Upper lobe of right lung (tissue), 1 donor: Measurements from ENCODE around the gene PDCD6IP. TPM values are rescaled to one million over a fixed set of nuclear protein-coding genes. Genes with fewer than 3 reads are reported as not detected.
"Not testable (repeated sequence)": the region's sequence is repeated elsewhere in the genome, so short reads cannot be mapped to it uniquely, and the experiment has no call there.

Experiments
- ATAC-seq: fragments of 200-7000 bp; cut with Tn5 transposase; one replicate; pipeline ENCODE4 v1.9.1; 2020; ENCODE audit warnings: mild to moderate bottlenecking, moderate library complexity
- DNase-seq: peaks from one replicate; pipeline ENCODE4 v3.0.0-alpha.2; 2020
- H3K27ac ChIP-seq: fragments of 200-600 bp; one replicate; pipeline ENCODE4 v1.8.0; 2022
- H3K27me3 ChIP-seq: fragments of 200-600 bp; one replicate; pipeline ENCODE4 v1.8.0; 2022; ENCODE audit warnings: mild to moderate bottlenecking
- H3K36me3 ChIP-seq: fragments of 200-600 bp; one replicate; pipeline ENCODE4 v1.8.0; 2022
- H3K4me1 ChIP-seq: fragments of 200-600 bp; one replicate; pipeline ENCODE4 v1.8.0; 2022
- H3K4me3 ChIP-seq: fragments of 200-600 bp; one replicate; pipeline ENCODE4 v1.8.0; 2022; ENCODE audit warnings: mild to moderate bottlenecking
- H3K9me3 ChIP-seq: fragments of 200-600 bp; one replicate; pipeline ENCODE4 v1.8.0; 2022
- CTCF ChIP-seq: fragments of 200-600 bp; IDR thresholded peaks from one replicate; pipeline ENCODE4 v1.8.0; 2022; ENCODE audit warnings: antibody characterized with exemption
- intact Hi-C: fragments of 100-400 bp; cut with DNase I; formaldehyde crosslinking; loops from one replicate; pipeline ENCODE4 v1.11.0; 2022
- total RNA-seq: library from RNA; stranded (reverse); fragmentation: NEBNext Ultra II Directional; extraction: Animal tissue kit (Norgen Biotek cat#: 25700); gene quantifications from one replicate; pipeline ENCODE4 v1.2.1, GENCODE V29; 2021
- donor health status: DM: no; HTN: yes; CAD: no; lungs with severe emphysema.

The PDCD6IP gene
- total RNA-seq, 1 donor from 2014 or later: 266 TPM

GRCh38 chr3:33758864-33759263 is 39.6 kb upstream of the PDCD6IP start:
- no peaks in the 10 kb centered on the region for H3K4me1 ChIP-seq
- H3K4me3 ChIP-seq: no peak overlapping the region
- no peaks in the 10 kb centered on the region for H3K9me3 ChIP-seq
- H3K27me3 ChIP-seq: no peaks in the 10 kb centered on the region
- ATAC-seq (no peak), DNase-seq (no peak)
- H3K36me3 ChIP-seq: no peaks in the 10 kb centered on the region
- TF ChIP-seq CTCF: no peak
- intact Hi-C loops: no loop called here
- no peak overlapping the region for H3K27ac ChIP-seq

- Histone ChIP-seq H3K4me1 (no peaks in the 10 kb centered on the region), H3K36me3 (no peaks in the 10 kb centered on the region), H3K27me3 (no peaks in the 10 kb centered on the region), H3K9me3 (no peaks in the 10 kb centered on the region), H3K27ac (no peak overlapping the region), H3K4me3 (no peak overlapping the region)
- intact Hi-C loops: no loop called here
- no peak for ATAC-seq
- DNase-seq: no peak
- no peak for TF ChIP-seq CTCF
Observed at GRCh38 chr3:33768578-33769330, 29.7 kb upstream of the PDCD6IP start.

GRCh38 chr3:33773637-33774036 is 24.8 kb upstream of the PDCD6IP start:
- Histone ChIP-seq H3K4me1 (no peaks in the 10 kb centered on the region), H3K27ac (no peak overlapping the region), H3K27me3 (no peaks in the 10 kb centered on the region), H3K9me3 (no peaks in the 10 kb centered on the region), H3K4me3 (no peak overlapping the region), H3K36me3 (no peaks in the 10 kb centered on the region)
- ATAC-seq: no peak
- DNase-seq: no peak
- intact Hi-C loops: no loop called here
- TF ChIP-seq CTCF: no peak

GRCh38 chr3:33775363-33775762 is 23.1 kb upstream of the PDCD6IP start:
- no peak overlapping the region for H3K4me3 ChIP-seq
- no peak for TF ChIP-seq CTCF
- H3K27ac ChIP-seq: no peak overlapping the region
- no peak for ATAC-seq
- no peaks in the 10 kb centered on the region for H3K9me3 ChIP-seq
- no peaks in the 10 kb centered on the region for H3K36me3 ChIP-seq
- no peak for DNase-seq
- intact Hi-C loops: no loop called here
- H3K27me3 ChIP-seq: no peaks in the 10 kb centered on the region
- H3K4me1 ChIP-seq: no peaks in the 10 kb centered on the region

- DNase-seq: no peak
- Histone ChIP-seq H3K27ac (no peak overlapping the region), H3K27me3 (no peaks in the 10 kb centered on the region), H3K4me3 (no peak overlapping the region), H3K4me1 (no peaks in the 10 kb centered on the region), H3K9me3 (no peaks in the 10 kb centered on the region), H3K36me3 (no peaks in the 10 kb centered on the region)
- TF ChIP-seq CTCF: no peak
- intact Hi-C loops: no loop called here
- no peak for ATAC-seq
Observed at GRCh38 chr3:33777996-33778395, 20.4 kb upstream of the PDCD6IP start.

- Histone ChIP-seq H3K27ac (no peak overlapping the region), H3K9me3 (no peaks in the 10 kb centered on the region), H3K4me1 (no peaks in the 10 kb centered on the region), H3K36me3 (no peaks in the 10 kb centered on the region), H3K27me3 (no peaks in the 10 kb centered on the region), H3K4me3 (no peak overlapping the region)
- ATAC-seq: no peak
- no peak for TF ChIP-seq CTCF
- intact Hi-C loops: no loop called here
- no peak for DNase-seq
Observed at GRCh38 chr3:33779751-33780150, 18.7 kb upstream of the PDCD6IP start.

GRCh38 chr3:33781413-33781812 is 17.0 kb upstream of the PDCD6IP start:
- H3K36me3 ChIP-seq, intact Hi-C loops, ATAC-seq, H3K4me3 ChIP-seq, DNase-seq, H3K4me1 ChIP-seq, H3K9me3 ChIP-seq, H3K27me3 ChIP-seq, H3K27ac ChIP-seq: not testable (repeated sequence)
